GM12878 (cell line): ENCODE measurements around the gene HCFC2. TPM values are rescaled to one million over a fixed set of nuclear protein-coding genes. Genes with fewer than 3 reads are reported as not detected.
A peak's percentile ranks its signal among the peaks of the same experiment; 100 is the strongest.

Experiments
- ATAC-seq: fragments of 200-7000 bp; cut with Tn5 transposase; 3 replicates; pipeline ENCODE4 v1.9.1; 2020; ENCODE audit warnings: mild to moderate bottlenecking, moderate library complexity
- BruUV-seq: library from RNA; stranded (reverse); fragments of 400-500 nt; replicated peaks from 2 replicates; lab custom pipeline; 2021; lab: Mats Ljungman, UMichigan
- CTCF ChIA-PET: fragments of 300-600 bp; sonication (Branson Sonifier 250); formaldehyde crosslinking; extraction: SDS; loops from one replicate; lab custom pipeline; 2021; ENCODE audit warnings: inconsistent platforms; lab: Yijun Ruan, JAX
- POLR2A ChIA-PET: fragments of 350-600 bp; formaldehyde crosslinking; extraction: SDS; loops from one replicate; lab custom pipeline; 2021; ENCODE audit warnings: inconsistent platforms; lab: Charles Lee
- RAD21 ChIA-PET: fragments of 300-600 bp; sonication (Branson Sonifier 250); formaldehyde crosslinking; loops from one replicate; lab custom pipeline; 2023; ENCODE audit warnings: antibody characterized with exemption; ENCODE audit not compliant: unreplicated experiment; lab: Charles Lee
- SMC1A ChIA-PET: fragments of 300-600 bp; sonication (Branson Sonifier 250); formaldehyde crosslinking; loops from one replicate; lab custom pipeline; 2023; ENCODE audit not compliant: unreplicated experiment, uncharacterized antibody; lab: Charles Lee
- DNase-seq: peaks from one replicate; pipeline ENCODE4 v3.0.0-alpha.2; 2011; ENCODE audit warnings: low read depth, low spot score
- FAIRE-seq: peaks from 3 replicates; lab custom pipeline; 2011; peaks lifted over from hg19 to GRCh38; lab: Jason Lieb, UNC
- H2AFZ ChIP-seq: 2 replicates; pipeline ENCODE4 v1.6.0; 2011; ENCODE audit warnings: low read depth, low read length, control low read depth; ENCODE audit not compliant: control insufficient read depth
- H3K27ac ChIP-seq: 2 replicates; pipeline ENCODE4 v1.5.1; 2011; ENCODE audit warnings: control low read depth; ENCODE audit not compliant: control insufficient read depth, insufficient read depth
- H3K27me3 ChIP-seq, 2 experiments: replicated peaks in 1 of 2; 2 replicates each; pipeline versions ENCODE4 v1.6.0 to v1.6.1; 2011; ENCODE audit warnings: low read length in 1 of 2; ENCODE audit not compliant: control insufficient read depth in 2 of 2, insufficient read depth in 2 of 2
- H3K36me3 ChIP-seq, 2 experiments: 2 replicates each; pipeline ENCODE4 v1.5.1; 2011; ENCODE audit warnings: low read length in 1 of 2; ENCODE audit not compliant: control insufficient read depth in 2 of 2, insufficient read depth in 2 of 2
- H3K4me1 ChIP-seq: 2 replicates; pipeline ENCODE4 v1.6.1; 2011; ENCODE audit warnings: mild to moderate bottlenecking, low read length, moderate library complexity, mixed read lengths; ENCODE audit not compliant: control insufficient read depth, insufficient read depth
- H3K4me2 ChIP-seq: 2 replicates; pipeline ENCODE4 v1.6.0; 2011; ENCODE audit warnings: control low read depth; ENCODE audit not compliant: control insufficient read depth, insufficient read depth
- H3K4me3 ChIP-seq: fragments of 200-600 bp; sonication (generic); 2 replicates; pipeline ENCODE4 v1.5.1; 2016
- H3K79me2 ChIP-seq: 2 replicates; pipeline ENCODE4 v1.6.0; 2011; ENCODE audit warnings: low read length; ENCODE audit not compliant: control insufficient read depth, insufficient read depth
- H3K9ac ChIP-seq: 2 replicates; pipeline ENCODE4 v1.8.0; 2011; ENCODE audit warnings: low read length, control low read depth, mixed read lengths; ENCODE audit not compliant: control insufficient read depth, insufficient read depth
- H3K9me3 ChIP-seq: replicated peaks from 3 replicates; pipeline ENCODE4 v1.5.1; 2011; ENCODE audit warnings: mild to moderate bottlenecking, low read length; ENCODE audit not compliant: control insufficient read depth, insufficient read depth
- H4K20me1 ChIP-seq: 2 replicates; pipeline ENCODE4 v1.6.0; 2011; ENCODE audit not compliant: control insufficient read depth, insufficient read depth
- BCLAF1 ChIP-seq: fragments of 450-650 bp; IDR thresholded peaks from 2 replicates; pipeline ENCODE4 v1.6.1; 2017; ENCODE audit warnings: antibody characterized with exemption, mild to moderate bottlenecking, moderate library complexity
- CHD1 ChIP-seq: IDR thresholded peaks from 2 replicates; pipeline ENCODE4 v1.6.1; 2012; ENCODE audit warnings: low read depth, low read length, improper control_type of control experiment
- ETV6 ChIP-seq, 2 experiments: fragments of 450-650 bp in 1 of 2; IDR thresholded peaks in 1 of 2; conservative IDR thresholded peaks in 1 of 2; 2 replicates each; pipeline ENCODE4 v1.6.1; 2014; ENCODE audit warnings: antibody characterized with exemption in 1 of 2, borderline replicate concordance in 1 of 2, low read depth in 1 of 2, mild to moderate bottlenecking in 1 of 2, moderate library complexity in 1 of 2
- IRF3 ChIP-seq: fragments of 450-650 bp; IDR thresholded peaks from 2 replicates; pipeline ENCODE4 v1.6.1; 2014; ENCODE audit warnings: mild to moderate bottlenecking
- JUNB ChIP-seq: IDR thresholded peaks from 2 replicates; pipeline ENCODE4 v1.6.1; 2016; ENCODE audit warnings: antibody characterized with exemption, mild to moderate bottlenecking
- NFYA ChIP-seq: IDR thresholded peaks from 2 replicates; pipeline ENCODE4 v1.6.1; 2011; ENCODE audit warnings: low read depth, mild to moderate bottlenecking, low read length, improper control_type of control experiment, borderline replicate concordance
- RUNX3 ChIP-seq: IDR thresholded peaks from 2 replicates; pipeline ENCODE4 v1.6.1; 2012; ENCODE audit warnings: low read length, inconsistent platforms
- SKIL ChIP-seq: fragments of 450-650 bp; IDR thresholded peaks from 2 replicates; pipeline ENCODE4 v1.6.1; 2017; ENCODE audit warnings: mild to moderate bottlenecking, low read depth, inconsistent platforms; ENCODE audit not compliant: poor library complexity, severe bottlenecking
- SRF ChIP-seq, 2 experiments: IDR thresholded peaks; 2 replicates each; pipeline ENCODE4 v1.6.1; 2011; ENCODE audit warnings: low read depth in 2 of 2, low read length in 2 of 2, mild to moderate bottlenecking in 1 of 2, moderate library complexity in 1 of 2
- SUZ12 ChIP-seq: fragments of 200-600 bp; sonication (generic); IDR thresholded peaks from one replicate; pipeline ENCODE4 v1.6.1; 2018; ENCODE audit warnings: antibody characterized with exemption, mild to moderate bottlenecking; ENCODE audit not compliant: unreplicated experiment
- WGBS: methylation state at CpG from one replicate; pipeline ENCODE4 v1.1.6; 2016; ENCODE audit warnings: low lambda C conversion rate; ENCODE audit not compliant: insufficient replicate concordance, insufficient coverage; ENCODE audit errors: missing lambda C conversion rate; 5-methylcytosine and 5-hydroxymethylcytosine counted together
- in situ Hi-C: fragments of 300-500 bp; cut with MboI; formaldehyde crosslinking; loops from 9 replicates; pipeline ENCODE4 v1.14.3; 2018; ENCODE audit warnings: mixed read lengths
- intact Hi-C: fragments of 100-400 bp; cut with micrococcal nuclease; formaldehyde crosslinking; loops from one replicate; pipeline ENCODE4 v1.14.2; 2022; ENCODE audit not compliant: unreplicated experiment
- polyA plus RNA-seq, 11 experiments: library from polyadenylated mRNA; depleted of rRNA in 4 of 11; unstranded in 6 of 11; stranded (reverse) in 5 of 11; fragments of >200 nt; fragmentation: Nextera tagmentation in 4 of 11; fragmentation: Illumina TruSeq in 1 of 11; extraction: Ambion mirVana in 4 of 11; extraction: Trizol in 1 of 11; gene quantifications; 1 replicate in 1 of 11; 2 replicates in 10 of 11; pipeline versions ENCODE4 v1.2.1 to v1.2.3, GENCODE V29; 2011 to 2016; ENCODE audit warnings: inconsistent platforms in 2 of 11, missing spikeins in 2 of 11, low read depth in 1 of 11
- total RNA-seq, 4 experiments: library from RNA; depleted of rRNA in 3 of 4; stranded (reverse); fragments of >200 nt in 3 of 4; fragmentation: Illumina TruSeq in 1 of 4; extraction: Trizol in 1 of 4; gene quantifications; 2 replicates each; pipeline versions ENCODE4 v1.2.1 to v1.2.3, GENCODE V29; 2013 to 2021

The HCFC2 gene
- total and polyA plus RNA-seq, 10 of the 15 experiments (the other 5 are each of a cell fraction or from before 2014, with no cell fraction given), result 1.8 to 14.2 (median 9.3) TPM

- H2AFZ ChIP-seq, result no peak overlapping the region
- RAD21 ChIA-PET, result no interaction called here
- FAIRE-seq (no peak), DNase-seq (no peak), ATAC-seq (no peak)
- peaks cover 0 to 9% of the 10 kb centered on the region in 2 experiments; a peak in 2 of 4 replicates for H3K36me3 ChIP-seq
- in situ Hi-C loops (no loop called here), intact Hi-C loops (loop anchor here (5.0 kb wide), 1 partner anchor 152 kb away; no protein-coding TSS in a partner anchor)
- no TSS peak for BruUV-seq
- no peak overlapping the region for H3K27ac ChIP-seq
- 93% methylated on average over 1 of the region's 1 CpG for WGBS
- H3K79me2 ChIP-seq, result peaks cover 27% of the 10 kb centered on the region
- H3K4me3 ChIP-seq, result no peak overlapping the region
- no peaks in the 10 kb centered on the region for H4K20me1 ChIP-seq
- H3K4me2 ChIP-seq, result peak overlapping the region; percentile 78
- CTCF ChIA-PET, result interaction anchor here (0.7 to 3.1 kb wide), 2 partner anchors 10 to 25 kb away, joined by 3 to 17 read pairs; no protein-coding TSS in a partner anchor
- POLR2A ChIA-PET, result no interaction called here
- no peak overlapping the region for H3K9ac ChIP-seq
- no peaks in the 10 kb centered on the region for H3K27me3 ChIP-seq
- H3K9me3 ChIP-seq, result no peaks in the 10 kb centered on the region
- TF ChIP-seq RUNX3, result no peak
- no peak for TF ChIP-seq SUZ12
- TF ChIP-seq NFYA, result no peak
- SMC1A ChIA-PET, result interaction anchor here (1.0 to 2.1 kb wide), 2 partner anchors 26 to 255 kb away, joined by 3 to 8 read pairs; no protein-coding TSS in a partner anchor
- H3K4me1 ChIP-seq, result peaks cover 6% of the 10 kb centered on the region; the same call in 1 of the 2 replicates
Observed at GRCh38 chr12:104134882-104135281, 70.6 kb downstream of the HCFC2 start.

- ChIA-PET CTCF (interaction anchor here (0.9 kb wide), 1 partner anchor 211 kb away, joined by 3 read pairs; no protein-coding TSS in a partner anchor), SMC1A (interaction anchor here (1.1 to 1.4 kb wide), 3 partner anchors 10 to 172 kb away, joined by 3 to 4 read pairs (median 3); no protein-coding TSS in a partner anchor), RAD21 (interaction anchor here (0.6 to 1.8 kb wide), 3 partner anchors 69 to 256 kb away, joined by 3 to 7 read pairs (median 4); no protein-coding TSS in a partner anchor), POLR2A (interaction anchor here (0.7 to 1.4 kb wide), 6 partner anchors 8 to 211 kb away, joined by 3 to 5 read pairs (median 3); partner anchors contain the start of gene HSP90B1)
- H3K36me3 ChIP-seq, result peaks cover 0 to 9% of the 10 kb centered on the region in 2 experiments; a peak in 2 of 4 replicates
- no peaks in the 10 kb centered on the region for H3K27me3 ChIP-seq
- peaks cover 27% of the 10 kb centered on the region for H3K79me2 ChIP-seq
- no peak overlapping the region for H2AFZ ChIP-seq
- peak overlapping the region; percentile 89 for H3K27ac ChIP-seq
- H3K4me2 ChIP-seq, result peak overlapping the region; percentile 78
- TSS peak; percentile 65 for BruUV-seq
- H3K4me3 ChIP-seq, result peak overlapping the region; percentile 88
- peak overlapping the region; percentile 90 for H3K9ac ChIP-seq
- FAIRE-seq (no peak), ATAC-seq (no peak), DNase-seq (no peak)
- H3K9me3 ChIP-seq, result no peaks in the 10 kb centered on the region
- no peaks in the 10 kb centered on the region for H4K20me1 ChIP-seq
- in situ Hi-C loops, result no loop called here
- intact Hi-C loops, result no loop called here
- H3K4me1 ChIP-seq, result peaks cover 6% of the 10 kb centered on the region; the same call in 1 of the 2 replicates
- TF ChIP-seq IRF3 (no peak), BCLAF1 (no peak), SRF (IDR thresholded peaks at IDR 0.05; ENCODE audit: low read depth in 2 of 2, low read length in 2 of 2) (no peak), JUNB (no peak), SKIL (no peak), CHD1 (no peak), ETV6 (conservative IDR thresholded peaks at IDR 0.05 in 1 of 2, IDR thresholded peaks at IDR 0.05 in 1 of 2; ENCODE audit: borderline replicate concordance in 1 of 2, low read depth in 1 of 2) (no peak)
Observed at GRCh38 chr12:104136577-104136976, 72.2 kb downstream of the HCFC2 start.
